Subcutaneous adipose tissue (tissue), 4 donors: ENCODE measurements around the gene STARD13. TPM values are rescaled to one million over a fixed set of nuclear protein-coding genes. Genes with fewer than 3 reads are reported as not detected.

ENCODE experiments used
- CTCF ChIP-seq: fragments of 450-650 bp; IDR thresholded peaks from one replicate; pipeline ENCODE4 v1.5.1; 2016; ENCODE audit warnings: low read depth, mild to moderate bottlenecking, control low read depth, antibody characterized with exemption, moderate library complexity
- total RNA-seq, 4 donors: library from RNA; depleted of rRNA; stranded (reverse); fragments of >200 nt; gene quantifications; one replicate each; pipeline ENCODE4 v1.1.0, GENCODE V29; 2016

The STARD13 gene
- total RNA-seq, 4 donors from 2014 or later: 42.9 to 67.8 (median 55.3) TPM

GRCh38 chr13:33053397-33054066 lies 232.0 kb downstream of the STARD13 start:
- no peak for TF ChIP-seq CTCF
